GM12872 (cell line): ENCODE results near the gene UTP20.

ENCODE experiments used
- TF ChIP-seq, protein P1 (sequence below): IDR thresholded peaks from 3 replicates; pipeline ENCODE4 v1.5.1; 2011; ENCODE audit warnings: low read depth, mild to moderate bottlenecking, low read length, moderate library complexity; ENCODE audit not compliant: insufficient read depth

Gene UTP20

DNA sequence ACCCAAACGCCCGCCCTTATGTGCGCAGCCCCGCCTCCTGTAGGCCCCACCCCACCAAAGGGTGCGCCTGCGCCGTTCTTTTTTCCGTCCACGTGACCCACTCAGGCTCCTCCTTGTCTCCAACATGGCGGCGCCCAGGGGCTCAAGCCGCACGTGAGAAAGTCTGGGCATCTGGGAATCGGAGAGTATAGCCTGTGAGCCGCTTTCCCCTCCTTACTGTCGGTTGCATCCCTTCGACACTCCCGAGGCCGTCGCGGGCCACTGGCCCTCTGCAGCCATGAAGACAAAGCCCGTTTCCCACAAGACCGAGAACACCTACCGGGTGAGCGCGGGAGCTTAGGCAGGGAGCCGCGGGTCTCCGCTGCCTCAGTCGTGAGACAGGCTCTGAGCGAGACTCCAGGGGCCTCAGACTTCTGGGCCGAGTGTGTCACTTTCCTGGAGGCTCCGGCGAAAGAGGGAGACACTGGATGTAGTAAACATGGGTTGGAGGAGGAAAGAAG lies at the start of gene UTP20:
TSS of gene UTP20 (plus strand) at position 100 of the 500 bp plus-strand sequence. CDS start at position 278, 178 bp downstream.
- TF ChIP-seq, protein P1, sequence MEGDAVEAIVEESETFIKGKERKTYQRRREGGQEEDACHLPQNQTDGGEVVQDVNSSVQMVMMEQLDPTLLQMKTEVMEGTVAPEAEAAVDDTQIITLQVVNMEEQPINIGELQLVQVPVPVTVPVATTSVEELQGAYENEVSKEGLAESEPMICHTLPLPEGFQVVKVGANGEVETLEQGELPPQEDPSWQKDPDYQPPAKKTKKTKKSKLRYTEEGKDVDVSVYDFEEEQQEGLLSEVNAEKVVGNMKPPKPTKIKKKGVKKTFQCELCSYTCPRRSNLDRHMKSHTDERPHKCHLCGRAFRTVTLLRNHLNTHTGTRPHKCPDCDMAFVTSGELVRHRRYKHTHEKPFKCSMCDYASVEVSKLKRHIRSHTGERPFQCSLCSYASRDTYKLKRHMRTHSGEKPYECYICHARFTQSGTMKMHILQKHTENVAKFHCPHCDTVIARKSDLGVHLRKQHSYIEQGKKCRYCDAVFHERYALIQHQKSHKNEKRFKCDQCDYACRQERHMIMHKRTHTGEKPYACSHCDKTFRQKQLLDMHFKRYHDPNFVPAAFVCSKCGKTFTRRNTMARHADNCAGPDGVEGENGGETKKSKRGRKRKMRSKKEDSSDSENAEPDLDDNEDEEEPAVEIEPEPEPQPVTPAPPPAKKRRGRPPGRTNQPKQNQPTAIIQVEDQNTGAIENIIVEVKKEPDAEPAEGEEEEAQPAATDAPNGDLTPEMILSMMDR, result no peak

DNA sequence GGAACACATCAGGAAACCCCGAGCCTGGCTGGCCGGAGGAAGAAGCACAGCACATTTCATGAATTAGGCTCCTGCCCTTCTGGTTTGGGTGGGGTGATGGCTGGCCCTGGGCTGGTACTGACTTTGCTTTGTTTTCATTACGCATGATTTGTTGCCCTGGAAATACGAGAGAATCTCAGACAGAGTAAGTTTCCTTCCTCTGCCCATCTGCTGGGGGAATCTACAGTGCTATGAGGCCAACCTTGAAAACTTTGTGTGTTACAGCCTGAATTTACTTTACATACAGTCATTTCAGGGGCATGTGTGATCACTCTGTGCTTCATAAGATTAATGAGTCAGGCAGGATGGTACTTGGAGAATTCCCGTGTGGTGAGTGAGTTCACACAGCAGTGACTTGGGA lies 49.4 kb upstream of the UTP20 start:
- TF ChIP-seq, protein P1, result no peak

DNA sequence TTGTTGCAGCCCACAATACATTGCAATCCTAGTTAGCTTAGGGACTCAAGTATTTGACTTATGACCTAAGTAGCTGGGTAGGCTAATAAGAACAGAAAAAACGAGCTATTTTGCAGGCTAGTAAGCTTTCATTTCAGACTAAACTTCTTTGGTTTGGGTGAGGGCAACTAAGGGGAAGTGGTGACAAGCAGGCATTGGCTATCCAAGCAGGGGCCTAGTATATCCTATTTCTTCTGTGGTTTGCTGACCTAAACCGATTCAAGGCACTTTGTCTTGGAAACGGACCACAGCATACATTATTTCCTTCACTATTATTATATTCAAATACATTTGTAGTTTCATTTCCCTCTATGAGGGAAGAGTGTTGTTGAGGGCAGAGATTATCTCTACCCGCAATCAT lies 48.3 kb upstream of the UTP20 start:
- TF ChIP-seq, protein P1, result no peak

DNA sequence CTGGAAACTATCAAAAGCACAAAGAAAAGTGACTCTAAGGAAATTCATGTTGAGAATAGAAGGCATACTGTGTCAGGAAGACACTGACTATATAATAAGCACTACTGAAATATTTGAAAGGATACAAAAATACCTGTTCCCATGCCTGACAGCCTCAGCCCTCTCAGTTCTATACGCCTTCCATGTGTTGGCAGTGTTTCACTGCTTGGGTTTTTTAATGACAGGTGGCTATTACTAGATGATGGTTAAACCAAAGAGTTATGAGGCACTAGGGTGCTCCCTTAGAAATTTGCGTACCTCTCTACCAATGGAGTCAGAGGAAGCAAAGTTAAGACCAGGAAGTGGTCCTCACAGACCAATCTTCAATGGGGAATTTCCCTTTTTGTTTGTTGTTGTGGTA lies 44.2 kb upstream of the UTP20 start:
- TF ChIP-seq, protein P1, result no peak

DNA sequence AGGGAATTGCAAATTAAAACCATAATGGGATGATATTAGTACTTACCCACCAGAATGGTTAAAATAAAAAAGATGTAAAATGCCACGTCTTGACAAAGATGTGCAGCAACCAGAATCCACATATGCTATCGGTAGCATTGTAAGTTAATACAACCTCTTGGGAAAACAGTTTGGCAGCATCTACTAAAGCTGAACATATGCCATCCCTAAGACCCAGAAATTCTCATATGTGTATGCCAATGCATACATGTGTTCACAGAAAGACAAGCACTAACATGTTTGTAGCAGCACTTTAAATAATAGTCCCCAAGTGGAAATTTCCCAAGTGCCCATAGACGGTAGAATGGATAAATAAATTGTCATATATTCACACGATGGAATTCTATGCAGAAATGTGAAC lies 41.6 kb upstream of the UTP20 start:
- TF ChIP-seq, protein P1, result no peak

DNA sequence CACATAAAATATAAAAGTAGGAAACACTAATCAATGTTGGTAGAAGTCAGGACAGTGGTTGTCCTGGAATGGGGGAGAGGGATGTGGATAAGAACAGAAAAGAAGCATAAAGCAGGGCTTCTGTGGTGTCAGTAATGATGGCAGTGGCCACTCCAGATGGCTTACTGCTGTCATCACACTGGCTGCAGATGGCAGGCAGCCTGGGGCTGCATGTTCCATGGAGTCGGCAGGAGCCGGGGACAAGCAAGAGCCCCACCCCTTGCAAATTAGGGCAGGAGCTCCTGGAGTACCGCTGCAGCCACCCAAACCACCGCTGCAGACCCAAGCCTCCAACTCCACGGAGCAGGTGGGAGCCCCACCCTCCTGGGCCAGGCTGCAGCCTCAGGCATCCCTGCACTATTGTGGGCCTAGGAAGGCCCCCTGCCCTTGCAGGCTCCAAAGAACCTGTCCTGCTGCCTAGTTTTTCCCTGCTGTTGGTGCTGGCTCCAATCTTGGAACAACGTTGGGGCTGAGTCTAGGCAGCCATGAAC lies 41.0 kb upstream of the UTP20 start:
- TF ChIP-seq, protein P1, result no peak

DNA sequence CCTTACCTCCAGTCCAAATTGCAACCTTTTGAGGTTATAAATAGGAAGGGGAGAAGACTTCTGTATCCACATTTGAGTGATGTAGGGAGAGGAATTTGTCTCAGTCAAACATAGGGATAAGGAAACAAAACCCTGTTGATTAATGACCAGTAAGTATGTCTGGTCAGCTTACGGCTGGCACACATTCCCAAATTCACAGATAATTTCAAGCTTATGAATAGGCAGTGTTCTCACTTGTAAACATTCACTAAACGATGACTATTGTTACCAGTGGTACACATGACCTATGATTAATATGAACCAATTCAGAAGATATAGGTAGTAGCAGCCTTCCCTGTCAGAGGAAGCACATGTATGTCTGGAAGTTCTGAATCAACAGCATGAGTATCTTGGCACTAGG lies 36.8 kb upstream of the UTP20 start:
- TF ChIP-seq, protein P1, result no peak
